Ascending aorta (tissue), 2 donors: ENCODE measurements around the gene ABCB7. TPM values are rescaled to one million over a fixed set of nuclear protein-coding genes. Genes with fewer than 3 reads are reported as not detected.

Source experiments
- DNase-seq, 2 donors: peaks; one replicate each; pipeline ENCODE4 v3.0.0-alpha.2; 2019; ENCODE audit warnings: low spot score in 2 of 2
- H3K27ac ChIP-seq, 2 donors: fragments of 200-600 bp; sonication (generic); one replicate each; pipeline ENCODE4 v1.5.1; 2016 to 2017; ENCODE audit warnings: mild to moderate bottlenecking in 1 of 2
- H3K27me3 ChIP-seq: fragments of 200-600 bp; sonication (generic); one replicate; pipeline ENCODE4 v1.5.1; 2017
- H3K36me3 ChIP-seq, 2 donors: fragments of 200-600 bp; sonication (generic); one replicate each; pipeline ENCODE4 v1.5.1; 2016
- H3K4me1 ChIP-seq, 2 donors: fragments of 200-600 bp; sonication (generic); one replicate each; pipeline ENCODE4 v1.5.1; 2016 to 2017; ENCODE audit warnings: mild to moderate bottlenecking in 1 of 2
- H3K4me3 ChIP-seq, 2 donors: fragments of 200-600 bp; sonication (generic); one replicate each; pipeline ENCODE4 v1.5.1; 2016 to 2017; ENCODE audit warnings: mild to moderate bottlenecking in 1 of 2
- H3K9me3 ChIP-seq, 2 donors: fragments of 200-600 bp; sonication (generic); one replicate each; pipeline ENCODE4 v1.5.1; 2016
- intact Hi-C: fragments of 100-400 bp; cut with DNase I; formaldehyde crosslinking; loops from one replicate; pipeline ENCODE4 v1.15.1; 2023
- total RNA-seq: library from RNA; depleted of rRNA; stranded (reverse); fragments of >200 nt; gene quantifications from one replicate; pipeline ENCODE4 v1.1.0, GENCODE V29; 2016
- TF ChIP-seq, protein P1 (sequence below), 3 experiments: fragments of 200-600 bp in 2 of 3; fragments of 450-650 bp in 1 of 3; sonication (generic) in 2 of 3; IDR thresholded peaks; one replicate each; pipeline ENCODE4 v1.5.1; 2016 to 2019; ENCODE audit warnings: antibody characterized with exemption in 3 of 3, mild to moderate bottlenecking in 1 of 3, moderate library complexity in 1 of 3

Gene ABCB7
- total RNA-seq, 1 donor from 2014 or later: 157 TPM

DNA sequence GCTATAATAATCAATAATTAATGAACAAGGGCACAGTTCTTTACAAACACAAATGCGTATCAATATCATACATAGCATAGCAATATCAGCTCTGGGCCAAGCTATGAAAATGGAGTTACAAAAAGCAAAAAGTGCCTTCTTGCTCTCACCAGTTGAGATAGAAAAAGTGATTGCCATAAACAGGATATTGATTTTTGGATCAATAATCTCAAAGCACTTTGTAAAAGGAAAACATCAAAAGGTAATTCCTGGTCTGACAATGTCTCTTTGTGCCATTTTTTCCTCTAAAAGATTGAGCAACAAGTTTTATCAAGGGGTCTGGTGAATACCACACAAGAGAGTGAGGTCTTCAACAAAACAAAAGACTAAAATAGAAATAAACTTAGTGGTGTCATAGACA lies 42.4 kb downstream of the ABCB7 start:
- Histone ChIP-seq H3K9me3 (no peaks in the 10 kb centered on the region), H3K27ac (no peak overlapping the region), H3K4me3 (no peak overlapping the region), H3K36me3 (no peaks in the 10 kb centered on the region), H3K4me1 (no peaks in the 10 kb centered on the region), H3K27me3 (no peaks in the 10 kb centered on the region)
- no peak for DNase-seq
- TF ChIP-seq, protein P1, sequence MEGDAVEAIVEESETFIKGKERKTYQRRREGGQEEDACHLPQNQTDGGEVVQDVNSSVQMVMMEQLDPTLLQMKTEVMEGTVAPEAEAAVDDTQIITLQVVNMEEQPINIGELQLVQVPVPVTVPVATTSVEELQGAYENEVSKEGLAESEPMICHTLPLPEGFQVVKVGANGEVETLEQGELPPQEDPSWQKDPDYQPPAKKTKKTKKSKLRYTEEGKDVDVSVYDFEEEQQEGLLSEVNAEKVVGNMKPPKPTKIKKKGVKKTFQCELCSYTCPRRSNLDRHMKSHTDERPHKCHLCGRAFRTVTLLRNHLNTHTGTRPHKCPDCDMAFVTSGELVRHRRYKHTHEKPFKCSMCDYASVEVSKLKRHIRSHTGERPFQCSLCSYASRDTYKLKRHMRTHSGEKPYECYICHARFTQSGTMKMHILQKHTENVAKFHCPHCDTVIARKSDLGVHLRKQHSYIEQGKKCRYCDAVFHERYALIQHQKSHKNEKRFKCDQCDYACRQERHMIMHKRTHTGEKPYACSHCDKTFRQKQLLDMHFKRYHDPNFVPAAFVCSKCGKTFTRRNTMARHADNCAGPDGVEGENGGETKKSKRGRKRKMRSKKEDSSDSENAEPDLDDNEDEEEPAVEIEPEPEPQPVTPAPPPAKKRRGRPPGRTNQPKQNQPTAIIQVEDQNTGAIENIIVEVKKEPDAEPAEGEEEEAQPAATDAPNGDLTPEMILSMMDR (IDR thresholded peaks at IDR 0.05): no peak
- intact Hi-C loops: no loop called here

DNA sequence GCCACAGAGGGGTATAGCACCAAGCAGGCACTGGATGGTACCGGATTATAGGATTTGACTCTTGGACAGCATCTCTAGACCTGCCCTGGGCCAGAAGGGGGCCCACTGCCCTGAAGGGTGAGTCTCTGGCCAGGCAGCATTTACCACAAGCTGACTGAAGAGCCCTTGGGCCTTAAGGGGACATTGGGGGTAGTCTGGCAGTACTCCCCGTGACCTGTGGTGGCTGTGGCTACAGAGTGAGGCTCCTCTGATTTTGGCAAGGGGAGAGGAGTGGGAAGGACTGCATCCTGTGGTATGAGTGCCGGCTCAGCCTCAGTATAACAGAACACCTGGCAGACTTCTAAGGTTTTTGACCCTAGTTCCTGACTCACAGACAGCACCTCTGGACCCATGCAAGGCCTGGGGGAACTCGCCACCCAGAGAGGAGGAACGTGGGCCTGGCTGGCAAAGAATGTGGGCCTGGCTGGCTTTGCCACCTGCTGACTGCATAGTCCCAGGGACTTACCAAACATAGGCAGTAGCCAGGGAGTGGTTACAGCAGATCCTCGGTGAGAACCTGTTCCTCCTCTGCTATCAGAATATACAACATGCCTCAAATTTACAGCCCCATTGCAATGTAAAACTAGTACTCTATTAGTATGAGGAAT lies 48.1 kb downstream of the ABCB7 start:
- Histone ChIP-seq H3K4me3 (no peak overlapping the region), H3K36me3 (no peaks in the 10 kb centered on the region), H3K4me1 (no peaks in the 10 kb centered on the region), H3K9me3 (no peaks in the 10 kb centered on the region), H3K27ac (no peak overlapping the region), H3K27me3 (no peaks in the 10 kb centered on the region)
- no peak for DNase-seq
- TF ChIP-seq, protein P1 (IDR thresholded peaks at IDR 0.05): no peak
- intact Hi-C loops: no loop called here

DNA sequence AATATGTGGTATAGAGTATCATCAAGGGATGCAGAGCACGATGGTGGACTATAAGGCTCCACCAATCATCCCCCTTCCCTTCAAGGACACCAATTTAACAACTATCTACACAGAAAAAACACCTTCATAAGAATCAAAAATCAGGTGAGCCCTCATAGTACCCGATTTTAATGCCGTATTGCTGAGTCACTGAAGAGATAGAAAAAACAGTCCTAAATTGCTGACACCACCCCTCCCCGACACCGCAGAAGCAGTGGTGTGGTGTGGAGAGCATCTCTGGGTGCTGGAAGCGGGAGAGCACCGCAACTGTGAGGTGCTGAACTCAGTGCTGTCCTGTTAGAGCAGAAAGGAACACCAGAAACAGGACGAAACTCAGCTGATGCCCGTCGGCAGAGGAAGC lies 49.3 kb downstream of the ABCB7 start:
- intact Hi-C loops: no loop called here
- DNase-seq: no peak
- Histone ChIP-seq H3K36me3 (no peaks in the 10 kb centered on the region), H3K27me3 (no peaks in the 10 kb centered on the region), H3K4me1 (no peaks in the 10 kb centered on the region), H3K4me3 (no peak overlapping the region), H3K9me3 (no peaks in the 10 kb centered on the region), H3K27ac (no peak overlapping the region)
- TF ChIP-seq, protein P1 (IDR thresholded peaks at IDR 0.05): no peak

DNA sequence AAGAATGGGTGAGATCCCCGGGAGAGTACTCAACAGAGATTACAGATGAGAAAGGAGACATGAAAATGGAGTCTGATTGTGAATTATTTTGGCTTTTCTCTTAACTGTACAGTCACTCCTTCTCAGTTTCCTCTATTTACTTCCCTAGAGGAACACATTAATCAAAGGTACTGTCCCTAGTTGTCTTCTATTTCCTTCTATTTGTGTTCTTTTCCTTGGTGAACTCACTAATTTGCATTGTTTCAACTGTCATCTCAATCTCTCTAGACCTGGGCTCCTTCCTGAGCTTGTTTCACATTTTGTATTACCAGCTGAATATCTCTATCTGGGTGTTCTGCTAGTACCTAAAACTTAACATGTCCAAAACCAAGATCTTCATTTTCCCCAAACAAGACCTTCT lies 59.8 kb downstream of the ABCB7 start:
- intact Hi-C loops: no loop called here
- Histone ChIP-seq H3K27ac (no peak overlapping the region), H3K4me3 (no peak overlapping the region), H3K9me3 (no peaks in the 10 kb centered on the region), H3K27me3 (no peaks in the 10 kb centered on the region), H3K4me1 (no peaks in the 10 kb centered on the region), H3K36me3 (peaks cover 0 to 4% of the 10 kb centered on the region in 2 donors)
- TF ChIP-seq, protein P1 (IDR thresholded peaks at IDR 0.05): no peak
- no peak for DNase-seq

DNA sequence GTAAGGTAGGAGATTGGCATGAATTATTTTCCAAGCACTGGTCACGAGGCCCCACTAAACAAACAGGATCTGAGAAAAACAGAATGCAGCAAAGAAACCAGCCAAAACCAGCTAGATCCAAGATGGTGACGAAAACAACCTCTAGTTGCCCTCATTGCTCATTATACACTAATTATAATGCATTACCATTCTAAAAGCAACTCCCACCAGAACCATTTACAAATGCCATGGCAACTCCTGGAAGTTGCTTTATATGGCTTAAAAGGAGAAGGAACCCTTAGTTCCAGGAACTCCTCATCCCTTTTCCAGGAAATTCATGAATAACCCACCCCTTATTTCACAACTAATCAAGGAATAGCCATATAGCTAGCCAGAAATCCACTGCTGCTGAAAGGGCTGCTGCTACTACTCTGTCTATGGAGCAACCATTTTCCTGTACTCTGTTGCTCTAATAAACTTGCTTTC lies 69.3 kb downstream of the ABCB7 start:
- Histone ChIP-seq H3K27ac (no peak overlapping the region), H3K27me3 (no peaks in the 10 kb centered on the region), H3K4me3 (no peak overlapping the region), H3K9me3 (no peaks in the 10 kb centered on the region), H3K36me3 (no peaks in the 10 kb centered on the region), H3K4me1 (no peaks in the 10 kb centered on the region)
- TF ChIP-seq, protein P1 (IDR thresholded peaks at IDR 0.05): no peak
- intact Hi-C loops: no loop called here
- no peak for DNase-seq

DNA sequence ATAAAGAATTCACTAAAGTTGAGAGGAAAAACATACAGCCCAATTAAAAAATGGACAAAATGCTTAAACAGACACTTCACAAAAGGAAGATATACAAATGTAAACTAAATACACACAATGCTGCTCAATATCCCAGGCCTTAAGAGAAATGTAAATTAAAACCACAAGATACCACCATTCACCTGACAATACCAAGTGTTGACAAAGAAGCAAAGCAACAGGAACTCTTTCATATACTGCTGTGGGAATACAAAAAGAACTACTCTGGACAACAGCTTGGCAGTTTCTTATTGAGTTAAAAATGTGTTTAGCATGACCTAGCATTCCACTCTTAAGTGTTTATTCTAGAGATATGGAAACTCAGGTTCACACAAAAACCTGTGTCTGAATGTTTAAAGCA lies 71.3 kb downstream of the ABCB7 start:
- TF ChIP-seq, protein P1 (IDR thresholded peaks at IDR 0.05): no peak
- Histone ChIP-seq H3K9me3 (no peaks in the 10 kb centered on the region), H3K4me3 (no peak overlapping the region), H3K27ac (no peak overlapping the region), H3K36me3 (no peaks in the 10 kb centered on the region), H3K4me1 (no peaks in the 10 kb centered on the region), H3K27me3 (no peaks in the 10 kb centered on the region)
- DNase-seq: no peak
- intact Hi-C loops: no loop called here
